Keratinocyte (primary cell): ENCODE results near the gene SEC61A1.

ENCODE experiments used
- CTCF ChIP-seq, 3 experiments: IDR thresholded peaks in 1 of 3; conservative IDR thresholded peaks in 1 of 3; optimal IDR thresholded peaks in 1 of 3; 2 replicates in 2 of 3; 3 replicates in 1 of 3; pipeline versions ENCODE3 to v1.5.1; 2011; ENCODE audit warnings: low read length in 3 of 3, mild to moderate bottlenecking in 3 of 3, moderate library complexity in 2 of 3, control low read depth in 1 of 3, inconsistent platforms in 1 of 3; ENCODE audit not compliant: insufficient read depth in 2 of 3; ENCODE audit errors: extremely low read depth in 1 of 3
- EZH2 ChIP-seq: IDR thresholded peaks from one replicate; pipeline ENCODE4 v1.6.1; 2012; ENCODE audit warnings: inconsistent platforms, mild to moderate bottlenecking, low read length, moderate library complexity

GRCh38 chr3:128006061-128007032 lies 45.9 kb upstream of the SEC61A1 start:
- TF ChIP-seq CTCF (optimal IDR thresholded peaks at IDR 0.05 in 1 of 3, IDR thresholded peaks at IDR 0.05 in 1 of 3, conservative IDR thresholded peaks at IDR 0.05 in 1 of 3; ENCODE audit: extremely low read depth in 1 of 3, insufficient read depth in 2 of 3, low read length in 3 of 3), result no peak
- TF ChIP-seq EZH2, result no peak
